Naive thymus-derived CD8-positive, alpha-beta T cell (primary cell): Measurements from ENCODE around the gene SLC7A14. TPM values are rescaled to one million over a fixed set of nuclear protein-coding genes. Genes with fewer than 3 reads are reported as not detected.

Source experiments
- ATAC-seq, 2 donors: fragments of 150-1000 bp; cut with Tn5 transposase in 1 of 2; sonication (Bioruptor Pico), chemical (Tn5 transposase) in 1 of 2; 1 replicate in 1 of 2; 2 replicates in 1 of 2; pipeline ENCODE4 v1.10.0; 2021; ENCODE audit warnings: mild to moderate bottlenecking in 2 of 2, moderate library complexity in 2 of 2
- POLR2A ChIA-PET: fragments of 350-600 bp; sonication (Branson Sonifier 250); formaldehyde crosslinking; loops from one replicate; lab custom pipeline; 2021; ENCODE audit warnings: antibody characterized with exemption; lab: Charles Lee
- DNase-seq, 10 donors: peaks; one replicate each; pipeline versions ENCODE4 v3.0.0 to v3.0.0-alpha.2; 2020 to 2022
- H3K27ac Mint-ChIP-seq, 10 donors: one replicate each; pipeline ENCODE4 v1.8.0; 2020 to 2022; ENCODE audit warnings: mild to moderate bottlenecking in 10 of 10, mixed read lengths in 10 of 10, moderate library complexity in 4 of 10, inconsistent platforms in 1 of 10
- H3K27me3 Mint-ChIP-seq, 5 donors: one replicate each; pipeline ENCODE4 v1.8.0; 2021 to 2022; ENCODE audit warnings: mixed read lengths in 5 of 5
- H3K36me3 Mint-ChIP-seq, 3 donors: one replicate each; pipeline ENCODE4 v1.8.0; 2020 to 2022; ENCODE audit warnings: mixed read lengths in 3 of 3, mild to moderate bottlenecking in 2 of 3, inconsistent platforms in 1 of 3
- H3K4me1 Mint-ChIP-seq, 4 donors: one replicate each; pipeline ENCODE4 v1.8.0; 2021 to 2022; ENCODE audit warnings: mixed read lengths in 4 of 4
- H3K4me3 Mint-ChIP-seq, 10 donors: one replicate each; pipeline ENCODE4 v1.8.0; 2020 to 2022; ENCODE audit warnings: mild to moderate bottlenecking in 10 of 10, mixed read lengths in 10 of 10, moderate library complexity in 6 of 10, inconsistent platforms in 1 of 10
- H3K9me3 Mint-ChIP-seq, 9 donors: one replicate each; pipeline ENCODE4 v1.8.0; 2020 to 2022; ENCODE audit warnings: mixed read lengths in 9 of 9, mild to moderate bottlenecking in 3 of 9, inconsistent platforms in 1 of 9, moderate library complexity in 1 of 9
- polyA plus RNA-seq, 3 donors: library from polyadenylated mRNA; unstranded; fragments of 300-500 nt; fragmentation: Illumina TruSeq; gene quantifications; one replicate each; pipeline ENCODE4 v1.2.3, GENCODE V29; 2021
- total RNA-seq, 8 experiments: library from RNA in 2 of 8; stranded (reverse) in 2 of 8; gene quantifications; one replicate each; pipeline ENCODE4 v1.2.3 and lab custom pipeline; 2021 to 2026

The SLC7A14 gene
- total and polyA plus RNA-seq, 5 experiments from 2014 or later: not detected

DNA sequence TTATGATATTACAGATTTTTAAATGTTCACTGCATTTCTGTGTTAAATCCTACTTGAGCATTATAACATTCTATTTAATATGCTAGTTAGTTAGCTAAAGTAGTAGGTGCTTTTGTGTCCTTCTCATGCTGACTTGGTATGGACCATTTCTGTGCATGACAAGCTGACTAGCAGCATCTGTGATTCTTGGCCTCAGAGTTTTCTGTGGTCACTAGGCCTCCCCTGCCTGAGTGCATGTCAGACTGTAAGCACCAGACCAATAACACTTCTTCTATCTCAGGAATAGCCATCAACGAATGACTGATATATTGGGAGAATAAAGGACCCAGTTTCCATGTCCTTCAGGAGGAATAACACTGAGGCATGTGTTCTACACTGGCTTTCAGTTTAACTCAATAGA, 22.6 kb upstream of the SLC7A14 start:
- peaks cover 0 to 1% (median 0%) of the 10 kb centered on the region in 9 donors for H3K9me3 Mint-ChIP-seq
- DNase-seq (no peak), ATAC-seq (no peak)
- no peak overlapping the region for H3K27ac Mint-ChIP-seq
- no peaks in the 10 kb centered on the region for H3K36me3 Mint-ChIP-seq
- H3K4me3 Mint-ChIP-seq: no peak overlapping the region
- no peaks in the 10 kb centered on the region for H3K4me1 Mint-ChIP-seq
- peaks cover 2 to 21% (median 11%) of the 10 kb centered on the region in 5 donors for H3K27me3 Mint-ChIP-seq
- POLR2A ChIA-PET: no interaction called here

DNA sequence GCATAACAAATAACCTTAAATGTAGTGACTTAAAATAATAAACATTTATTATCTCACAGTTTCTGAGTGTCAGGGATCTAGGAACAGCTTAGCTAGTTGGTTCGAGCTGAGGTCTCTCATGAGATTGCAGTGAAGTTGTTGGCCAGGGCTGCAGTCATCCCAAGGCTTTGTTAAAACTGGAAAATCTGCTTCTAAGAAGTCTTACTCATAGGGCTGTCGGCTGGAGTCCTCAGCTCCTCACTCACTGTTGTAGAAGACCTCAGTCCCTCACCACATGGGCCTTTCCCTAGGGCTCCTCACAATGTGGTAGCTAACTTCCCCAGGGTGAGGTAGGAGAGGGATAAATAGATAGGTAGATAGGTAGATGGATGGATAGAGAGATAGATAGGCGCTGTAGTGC, 20.8 kb upstream of the SLC7A14 start:
- ATAC-seq: no peak
- POLR2A ChIA-PET: no interaction called here
- peaks cover 4 to 27% (median 13%) of the 10 kb centered on the region in 5 donors for H3K27me3 Mint-ChIP-seq
- DNase-seq: no peak
- peaks cover 0 to 4% (median 0%) of the 10 kb centered on the region in 9 donors for H3K9me3 Mint-ChIP-seq
- no peak overlapping the region for H3K4me3 Mint-ChIP-seq
- no peaks in the 10 kb centered on the region for H3K36me3 Mint-ChIP-seq
- no peak overlapping the region for H3K27ac Mint-ChIP-seq
- H3K4me1 Mint-ChIP-seq: no peaks in the 10 kb centered on the region

DNA sequence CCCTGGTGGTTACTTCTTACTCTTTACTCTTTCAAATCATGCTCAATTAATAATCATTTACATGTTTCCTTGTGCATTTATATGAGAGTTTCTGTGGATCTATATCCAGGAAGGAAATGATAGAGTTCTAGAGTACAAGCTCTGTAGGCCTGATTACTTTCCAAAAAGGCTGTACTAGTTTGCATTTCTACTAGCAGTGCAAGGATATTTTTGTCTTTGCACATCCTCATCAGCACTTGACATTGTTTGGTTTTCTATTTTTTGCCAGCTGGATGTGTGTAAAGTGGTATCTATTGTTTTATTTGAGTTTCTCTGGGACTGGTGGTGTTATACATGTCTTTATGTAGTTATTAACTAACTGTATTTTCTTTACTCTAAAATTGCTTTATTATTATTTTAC, 19.6 kb upstream of the SLC7A14 start:
- Mint-ChIP-seq H3K4me1 (no peaks in the 10 kb centered on the region), H3K36me3 (peaks cover 0 to 4% (median 0%) of the 10 kb centered on the region in 3 donors), H3K4me3 (no peak overlapping the region), H3K9me3 (peaks cover 0 to 9% (median 2%) of the 10 kb centered on the region in 9 donors), H3K27ac (no peak overlapping the region), H3K27me3 (peaks cover 4 to 26% (median 11%) of the 10 kb centered on the region in 5 donors)
- POLR2A ChIA-PET: interaction anchor here (0.5 kb wide), 1 partner anchor 797 kb away, joined by 6 read pairs; no protein-coding TSS in a partner anchor
- ATAC-seq (no peak), DNase-seq (no peak)

DNA sequence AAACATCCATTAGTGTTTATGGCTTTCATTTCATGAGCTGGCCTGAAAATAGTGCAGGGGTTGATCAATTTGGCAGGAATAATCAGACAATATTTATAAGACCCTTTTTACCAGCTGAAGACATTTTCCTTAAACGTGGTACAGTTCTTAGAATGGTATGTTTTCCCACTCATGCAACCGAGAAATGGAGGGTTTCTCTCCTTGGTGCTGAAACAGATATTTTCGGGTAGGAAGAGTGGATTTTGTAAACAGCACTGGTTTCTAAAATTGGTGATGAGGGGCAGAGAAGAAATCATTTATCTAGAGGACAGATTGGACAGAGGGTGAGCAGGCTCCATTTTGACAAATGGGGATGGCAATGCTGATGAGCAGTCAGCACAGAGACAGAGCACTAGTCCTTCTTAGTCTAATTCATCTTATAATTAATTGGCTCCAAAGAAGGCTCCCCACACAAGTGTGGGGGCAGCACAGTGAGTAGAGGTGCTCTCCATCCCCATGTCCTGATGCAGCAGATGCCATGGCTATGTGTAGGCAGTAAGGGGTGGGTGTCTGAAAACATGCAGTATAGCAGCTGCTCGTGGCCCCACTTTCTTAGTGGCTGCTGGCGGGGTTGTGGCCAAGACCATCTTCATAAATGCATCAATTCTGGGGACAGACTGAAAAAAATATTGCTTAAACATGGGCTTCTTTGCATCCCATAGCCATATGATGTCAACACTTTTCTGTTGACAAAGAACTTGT, 18.1 kb upstream of the SLC7A14 start:
- Mint-ChIP-seq H3K36me3 (peaks cover 0 to 4% (median 0%) of the 10 kb centered on the region in 3 donors), H3K27ac (no peak overlapping the region), H3K9me3 (peaks cover 0 to 9% (median 3%) of the 10 kb centered on the region in 9 donors), H3K4me1 (no peaks in the 10 kb centered on the region), H3K4me3 (no peak overlapping the region), H3K27me3 (peaks cover 4 to 26% (median 11%) of the 10 kb centered on the region in 5 donors)
- ATAC-seq (no peak), DNase-seq (no peak)
- POLR2A ChIA-PET: no interaction called here

DNA sequence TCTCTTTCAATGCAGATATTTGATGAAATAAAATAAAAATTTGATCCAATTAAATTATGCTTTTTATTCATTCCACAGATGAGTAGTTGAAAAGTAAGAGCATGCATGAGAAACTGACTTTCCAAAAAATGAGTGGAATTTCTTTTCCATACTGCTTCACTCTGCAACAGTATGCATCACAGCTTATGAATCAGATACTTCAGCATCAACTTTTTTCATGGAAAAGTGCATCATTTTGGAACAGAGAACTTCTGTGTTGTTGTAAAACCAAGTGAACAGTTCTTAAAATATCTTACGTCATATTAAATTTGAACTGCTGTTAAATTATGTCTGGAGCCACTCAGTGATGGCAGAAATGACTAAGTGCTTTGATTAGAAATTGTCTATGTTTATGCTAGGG, 16.7 kb upstream of the SLC7A14 start:
- POLR2A ChIA-PET: no interaction called here
- no peaks in the 10 kb centered on the region for H3K4me1 Mint-ChIP-seq

DNA sequence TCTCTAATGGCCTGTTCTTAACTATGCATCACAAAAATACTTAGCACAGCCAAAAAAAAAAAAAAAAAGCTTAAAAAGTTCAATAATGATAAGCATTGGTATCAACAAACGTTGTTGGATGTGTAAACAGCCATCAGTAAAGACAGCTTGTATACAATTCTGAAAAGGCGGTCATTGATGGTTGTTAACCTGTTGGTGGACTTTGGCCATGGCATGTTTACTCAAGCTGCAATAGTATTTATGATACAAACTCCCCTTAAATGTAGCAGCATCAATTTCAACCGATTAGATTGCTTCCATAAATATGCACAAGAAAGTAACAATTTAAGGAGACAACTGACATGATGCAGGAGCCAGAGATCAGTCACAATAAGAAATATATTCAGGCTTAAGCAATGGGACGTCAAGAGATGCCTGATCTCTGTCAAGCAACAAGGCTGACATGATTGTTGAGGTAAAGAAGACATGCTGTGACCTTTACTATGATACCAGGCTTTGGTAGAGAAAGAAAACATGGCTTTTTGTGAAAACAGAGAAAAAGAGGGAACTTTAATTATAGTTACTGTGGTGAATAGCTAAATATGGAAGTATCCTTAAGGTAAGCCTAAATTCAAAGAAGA, 14.2 kb upstream of the SLC7A14 start:
- DNase-seq (no peak), ATAC-seq (no peak)
- Mint-ChIP-seq H3K9me3 (peaks cover 0 to 9% (median 3%) of the 10 kb centered on the region in 9 donors), H3K4me3 (no peak overlapping the region), H3K4me1 (no peaks in the 10 kb centered on the region), H3K27me3 (peaks cover 7 to 26% (median 10%) of the 10 kb centered on the region in 5 donors), H3K27ac (no peak overlapping the region), H3K36me3 (peaks cover 0 to 4% (median 0%) of the 10 kb centered on the region in 3 donors)
- POLR2A ChIA-PET: no interaction called here

More for the DNA sequence above, 16.7 kb upstream of the SLC7A14 start:
- Mint-ChIP-seq H3K27ac (no peak overlapping the region), H3K27me3 (peaks cover 5 to 26% (median 11%) of the 10 kb centered on the region in 5 donors), H3K9me3 (peaks cover 0 to 9% (median 3%) of the 10 kb centered on the region in 9 donors), H3K36me3 (peaks cover 0 to 4% (median 0%) of the 10 kb centered on the region in 3 donors), H3K4me3 (no peak overlapping the region)
- no peak for ATAC-seq
- DNase-seq: no peak

DNA sequence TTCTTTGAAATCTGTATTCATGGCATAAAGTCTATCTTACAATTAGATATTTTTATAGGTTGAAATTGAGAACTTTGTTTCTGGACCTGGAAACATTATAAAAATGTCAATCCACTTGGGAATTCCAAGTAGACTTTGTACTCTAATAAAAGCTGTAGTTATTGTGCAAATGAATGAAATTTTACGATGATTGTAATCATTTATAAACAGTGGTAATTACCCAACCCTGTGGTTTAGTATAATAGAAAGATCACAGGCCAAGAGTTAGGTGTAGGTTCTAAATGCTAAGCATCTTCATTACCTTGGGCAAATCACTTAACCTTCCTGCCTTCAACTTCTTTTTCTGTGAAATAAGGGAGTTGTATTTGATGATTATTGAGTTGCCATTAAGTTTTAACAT, 13.2 kb upstream of the SLC7A14 start:
- H3K27me3 Mint-ChIP-seq: peaks cover 7 to 28% (median 10%) of the 10 kb centered on the region in 5 donors
- H3K9me3 Mint-ChIP-seq: peaks cover 0 to 9% (median 3%) of the 10 kb centered on the region in 9 donors
- H3K4me1 Mint-ChIP-seq: no peaks in the 10 kb centered on the region
- ATAC-seq (no peak), DNase-seq (no peak)
- no peak overlapping the region for H3K27ac Mint-ChIP-seq
- H3K36me3 Mint-ChIP-seq: peaks cover 0 to 4% (median 0%) of the 10 kb centered on the region in 3 donors
- POLR2A ChIA-PET: no interaction called here
- H3K4me3 Mint-ChIP-seq: no peak overlapping the region

DNA sequence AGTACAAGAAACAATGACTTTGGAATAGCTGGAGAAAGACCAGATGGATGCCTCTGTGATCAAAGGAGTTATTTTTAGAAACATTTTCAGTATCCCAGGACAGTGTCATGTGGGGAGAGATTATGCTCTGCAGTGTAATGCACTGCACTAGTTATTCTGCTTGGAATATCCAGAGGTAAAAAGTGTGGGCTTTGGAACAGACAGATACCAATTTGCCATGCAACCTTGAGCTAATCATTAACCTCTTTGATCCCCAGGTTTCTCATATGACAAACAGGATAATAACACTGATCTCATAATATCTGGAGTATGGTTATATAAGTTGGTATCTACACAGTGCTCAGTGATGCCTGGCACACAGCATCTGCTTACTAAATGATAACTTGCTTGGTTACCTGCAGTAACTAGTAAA, 12.2 kb upstream of the SLC7A14 start:
- Mint-ChIP-seq H3K4me1 (no peaks in the 10 kb centered on the region), H3K9me3 (peaks cover 0 to 9% (median 3%) of the 10 kb centered on the region in 9 donors)

DNA sequence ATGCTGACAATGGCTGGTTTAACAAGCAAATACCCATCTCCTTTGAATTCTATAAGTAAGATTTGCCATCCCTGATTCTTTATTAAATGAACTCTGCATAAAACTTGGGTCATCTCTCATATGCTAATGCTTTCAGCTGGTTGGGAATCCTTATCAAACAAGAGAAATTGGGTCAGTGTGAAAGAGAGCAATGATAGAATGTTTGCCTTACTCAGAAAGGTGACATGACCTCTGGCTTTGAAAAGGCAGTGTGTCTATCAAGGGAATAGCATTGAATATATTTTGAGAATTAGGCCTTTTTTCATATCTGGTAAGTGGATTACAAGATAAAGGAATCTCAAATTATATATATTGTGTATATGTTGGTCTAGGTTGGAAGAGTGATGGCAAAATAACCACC, 8.7 kb upstream of the SLC7A14 start:
- ATAC-seq: no peak
- POLR2A ChIA-PET: no interaction called here
- DNase-seq: no peak
- Mint-ChIP-seq H3K4me3 (no peak overlapping the region), H3K27me3 (peaks cover 11 to 25% (median 21%) of the 10 kb centered on the region in 5 donors), H3K4me1 (no peaks in the 10 kb centered on the region), H3K36me3 (no peaks in the 10 kb centered on the region), H3K9me3 (no peaks in the 10 kb centered on the region), H3K27ac (no peak overlapping the region)

More for the DNA sequence above, 12.2 kb upstream of the SLC7A14 start:
- DNase-seq (no peak), ATAC-seq (no peak)
- no peak overlapping the region for H3K27ac Mint-ChIP-seq
- POLR2A ChIA-PET: no interaction called here
- H3K27me3 Mint-ChIP-seq: peaks cover 7 to 21% (median 15%) of the 10 kb centered on the region in 5 donors
- peaks cover 0 to 4% (median 0%) of the 10 kb centered on the region in 3 donors for H3K36me3 Mint-ChIP-seq
- H3K4me3 Mint-ChIP-seq: no peak overlapping the region

DNA sequence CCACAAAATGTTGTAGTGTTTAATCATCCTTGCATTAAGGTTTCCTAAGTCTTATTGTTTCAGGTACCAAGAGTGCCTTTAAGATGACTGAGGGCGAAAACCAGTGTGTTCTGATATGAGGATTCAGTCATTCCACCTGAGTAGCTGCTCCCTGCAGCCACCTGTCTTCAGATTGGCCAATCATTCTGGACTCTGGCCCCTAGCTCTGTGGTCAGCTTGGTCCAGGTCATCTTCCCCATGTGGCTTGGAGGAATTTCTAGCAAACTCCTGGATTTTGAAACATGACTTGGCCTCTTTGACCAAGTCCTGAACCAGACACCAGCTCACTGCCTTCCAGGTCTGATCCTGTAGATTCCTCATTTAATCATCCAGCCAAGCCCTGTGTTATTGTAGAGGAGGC, 7.8 kb upstream of the SLC7A14 start:
- no peak for ATAC-seq

DNA sequence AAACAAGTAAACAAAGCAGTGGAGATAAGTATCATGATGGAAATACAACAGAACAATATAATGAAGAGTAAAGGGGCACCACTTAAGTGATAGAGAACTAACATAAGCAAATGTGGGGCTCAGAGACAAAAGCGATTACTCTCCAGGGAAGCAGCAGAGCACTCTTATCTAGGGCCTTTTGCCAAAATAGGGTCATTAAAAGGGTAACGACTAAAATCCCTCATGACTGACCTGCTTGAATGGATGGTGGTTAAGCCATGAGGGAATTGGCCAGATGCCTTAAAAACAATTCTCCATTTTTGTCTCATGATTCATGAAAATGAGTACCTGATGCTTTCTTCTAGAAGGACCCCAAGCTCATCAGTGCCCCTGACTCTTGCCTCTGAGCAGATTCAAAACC, 3.2 kb upstream of the SLC7A14 start:
- Mint-ChIP-seq H3K4me1 (no peaks in the 10 kb centered on the region), H3K27me3 (peaks cover 26 to 62% (median 46%) of the 10 kb centered on the region in 5 donors), H3K4me3 (no peak overlapping the region), H3K27ac (no peak overlapping the region), H3K36me3 (peaks cover 0 to 7% (median 5%) of the 10 kb centered on the region in 3 donors), H3K9me3 (peaks cover 0 to 9% (median 3%) of the 10 kb centered on the region in 9 donors)
- POLR2A ChIA-PET: no interaction called here
- ATAC-seq (no peak), DNase-seq (no peak)

More for the DNA sequence above, 7.8 kb upstream of the SLC7A14 start:
- Mint-ChIP-seq H3K36me3 (peaks cover 0 to 5% (median 0%) of the 10 kb centered on the region in 3 donors), H3K27me3 (peaks cover 11 to 30% (median 29%) of the 10 kb centered on the region in 5 donors), H3K4me1 (no peaks in the 10 kb centered on the region), H3K27ac (no peak overlapping the region), H3K9me3 (peaks cover 0 to 3% (median 0%) of the 10 kb centered on the region in 9 donors), H3K4me3 (no peak overlapping the region)
- no peak for DNase-seq
- POLR2A ChIA-PET: no interaction called here

DNA sequence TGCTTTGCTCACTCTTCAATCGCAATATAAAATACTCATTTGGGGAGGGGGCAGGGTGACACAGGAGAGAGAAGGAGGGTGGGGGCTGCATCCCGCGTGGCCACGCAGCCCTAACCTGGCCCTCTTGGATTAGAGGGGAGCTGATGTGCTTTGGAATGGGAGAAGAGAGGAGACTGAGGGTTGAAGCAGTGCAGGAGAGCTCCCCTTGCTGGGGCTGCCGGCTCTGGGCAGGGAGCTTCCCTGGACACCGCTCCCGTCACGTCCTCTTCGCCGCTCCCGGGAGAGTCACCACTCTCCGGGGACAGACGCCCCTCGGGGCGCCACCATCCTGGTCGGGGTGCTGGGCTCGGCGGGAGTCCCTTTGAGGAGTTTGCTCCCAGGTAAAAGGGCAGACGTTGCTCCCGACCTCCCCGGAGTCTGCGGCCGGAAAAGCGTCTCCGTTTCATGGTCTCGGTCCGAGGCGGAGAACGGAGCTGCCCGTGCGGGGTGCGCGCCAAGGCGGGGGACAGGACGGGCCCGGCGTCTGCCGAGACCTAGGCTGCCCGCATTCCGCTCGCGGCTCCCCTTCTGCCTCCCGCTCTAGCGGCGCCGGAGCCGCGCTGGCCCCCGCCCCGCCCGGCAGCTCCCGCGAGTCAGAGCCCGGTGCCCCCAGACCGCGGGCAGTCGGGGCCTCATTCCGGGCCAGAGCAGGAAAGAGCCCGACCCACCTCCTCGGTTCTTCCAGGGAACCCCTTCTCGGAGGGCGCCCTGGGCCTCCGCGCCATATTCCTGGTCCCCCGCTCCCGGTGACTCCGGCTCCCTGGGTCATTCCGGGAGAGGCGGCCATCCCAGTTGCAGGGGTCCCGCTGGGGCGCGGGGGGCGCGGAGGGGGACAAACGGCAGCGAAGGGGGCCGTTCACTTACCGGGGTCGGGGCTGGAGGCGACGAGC, 603 bp downstream of the SLC7A14 start:
- H3K36me3 Mint-ChIP-seq: peaks cover 0 to 17% (median 7%) of the 10 kb centered on the region in 3 donors
- H3K27ac Mint-ChIP-seq: no peak overlapping the region
- H3K4me1 Mint-ChIP-seq: no peaks in the 10 kb centered on the region
- no peak for DNase-seq
- POLR2A ChIA-PET: no interaction called here
- H3K27me3 Mint-ChIP-seq: peaks cover 38 to 80% (median 57%) of the 10 kb centered on the region in 5 donors
- H3K9me3 Mint-ChIP-seq: peaks cover 5 to 24% (median 10%) of the 10 kb centered on the region in 9 donors
- no peak overlapping the region for H3K4me3 Mint-ChIP-seq
- no peak for ATAC-seq
